GM18517 (cell line): ENCODE measurements around the gene BATF.

Experiments used
- ATAC-seq: cut with Tn5 transposase; IDR thresholded peaks from one replicate; pipeline ENCODE4 v1.9.1; 2021; ENCODE audit warnings: mild to moderate bottlenecking, moderate library complexity; ENCODE audit not compliant: unreplicated experiment

Gene BATF

DNA sequence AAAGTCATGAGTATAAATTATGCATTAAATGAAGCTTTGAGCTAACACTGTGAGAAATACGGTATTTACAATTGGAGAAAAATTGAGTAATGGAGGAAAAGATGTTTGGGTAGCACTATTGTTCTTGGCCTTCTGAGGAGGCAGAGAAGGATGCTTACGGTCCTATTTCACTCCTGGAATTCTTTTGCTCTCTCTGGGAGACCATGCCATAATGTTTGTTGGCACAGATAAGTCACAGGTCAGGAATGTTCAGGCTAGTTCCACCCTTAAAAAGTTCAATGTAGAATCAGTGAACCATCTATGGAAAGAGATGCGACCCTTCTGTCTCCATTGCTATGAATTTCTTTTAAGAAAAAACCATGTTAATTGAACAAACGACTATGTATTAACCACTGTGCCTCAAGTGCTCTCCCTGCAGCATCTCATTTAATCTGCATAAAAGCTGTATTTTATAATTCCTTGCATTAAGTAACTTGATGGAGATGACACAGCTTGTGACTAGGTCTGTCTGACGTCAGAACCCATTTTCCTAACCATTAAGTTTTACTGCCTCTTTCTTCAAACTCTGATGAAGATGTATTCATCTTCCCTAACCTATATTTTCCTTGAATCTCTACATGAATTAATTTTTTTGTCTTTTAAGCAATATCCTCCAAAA is 9.5 kb downstream of the BATF start:
- no peak for ATAC-seq

DNA sequence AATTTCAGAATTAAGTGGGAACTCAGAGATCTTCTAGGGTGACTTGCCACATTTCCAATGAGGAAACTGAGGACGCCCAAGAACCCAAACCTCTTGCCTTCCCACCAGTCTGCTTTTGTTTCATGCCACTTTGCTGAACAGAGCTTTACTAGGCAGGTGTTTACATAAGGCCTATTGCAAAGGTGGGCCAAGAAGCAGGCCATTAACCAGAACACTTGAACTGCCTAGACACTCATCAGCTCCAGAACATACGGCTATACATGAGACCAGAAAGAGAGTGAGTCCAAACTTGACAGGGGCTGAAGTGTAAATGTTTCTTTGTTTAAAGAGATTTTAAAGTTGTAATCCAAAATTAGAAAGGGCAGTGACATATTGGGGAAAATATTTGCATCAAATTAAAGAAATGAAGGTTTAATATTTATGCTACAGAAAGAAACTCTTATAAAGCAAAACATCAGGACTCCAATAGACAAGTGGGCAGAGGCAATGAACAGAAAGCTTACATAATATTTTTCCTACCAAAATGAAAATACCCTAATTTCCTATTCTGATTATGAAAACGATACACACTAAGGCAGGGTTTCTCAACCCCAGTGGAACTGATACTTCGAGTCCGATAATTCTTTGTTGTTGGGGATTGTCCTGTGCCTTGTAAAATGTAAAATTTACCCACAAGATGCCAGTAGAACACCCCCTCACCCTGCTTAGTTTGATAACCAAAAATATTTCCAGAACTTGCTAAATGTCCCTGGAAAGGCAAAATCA is 11.7 kb downstream of the BATF start:
- ATAC-seq: no peak

DNA sequence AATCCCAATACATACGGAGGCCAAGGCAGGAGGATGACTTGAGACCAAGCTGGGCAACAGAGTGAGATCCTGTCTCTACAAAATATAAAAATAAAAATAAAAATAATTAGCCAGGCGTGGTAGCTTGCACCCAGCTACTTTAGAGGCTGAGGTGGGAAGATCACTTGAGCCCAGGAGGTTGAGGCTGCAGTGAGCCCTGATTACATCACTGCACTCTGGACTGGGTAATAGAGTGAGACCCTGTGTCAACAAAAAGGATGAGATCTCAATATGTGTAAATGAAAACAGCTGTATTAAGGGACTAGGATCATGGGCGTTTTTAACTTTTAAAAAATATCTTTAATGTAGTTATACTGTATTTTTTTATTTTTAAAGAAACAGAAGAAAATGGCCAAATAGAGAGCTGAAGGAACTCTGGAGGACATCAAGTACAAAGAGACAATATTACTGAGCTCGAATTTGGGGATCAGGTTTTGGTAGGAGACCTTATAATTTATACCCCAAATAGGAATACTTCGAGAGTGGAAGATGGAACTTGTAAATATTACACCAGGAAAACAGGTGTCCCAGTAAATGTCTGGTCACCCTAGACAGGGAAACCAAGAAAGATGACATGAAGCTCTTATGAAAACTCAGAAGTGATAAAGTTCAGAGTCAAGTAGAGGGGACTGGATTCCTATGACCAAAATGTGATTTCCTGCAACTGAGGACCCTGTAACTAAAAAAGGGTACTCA is 13.1 kb downstream of the BATF start:
- no peak for ATAC-seq

DNA sequence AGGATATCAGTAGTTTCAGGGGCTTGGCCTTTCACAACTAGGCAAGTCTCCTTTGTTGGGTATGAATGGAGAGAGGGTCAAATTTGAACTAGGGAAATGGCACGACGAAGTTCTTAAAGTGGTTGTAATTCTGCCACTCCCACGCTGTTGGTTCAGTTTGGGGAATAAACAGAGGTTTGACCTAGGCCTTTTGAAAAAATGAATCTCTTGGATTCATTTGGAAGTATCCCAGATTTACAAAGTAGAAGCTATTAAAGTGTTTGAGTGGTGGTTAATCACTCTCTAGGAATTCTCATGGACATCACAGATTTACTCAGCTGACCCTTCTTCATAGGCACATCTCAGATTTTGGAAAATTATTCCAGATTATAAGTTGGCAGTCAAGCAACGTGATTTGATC is 14.8 kb downstream of the BATF start:
- no peak for ATAC-seq

DNA sequence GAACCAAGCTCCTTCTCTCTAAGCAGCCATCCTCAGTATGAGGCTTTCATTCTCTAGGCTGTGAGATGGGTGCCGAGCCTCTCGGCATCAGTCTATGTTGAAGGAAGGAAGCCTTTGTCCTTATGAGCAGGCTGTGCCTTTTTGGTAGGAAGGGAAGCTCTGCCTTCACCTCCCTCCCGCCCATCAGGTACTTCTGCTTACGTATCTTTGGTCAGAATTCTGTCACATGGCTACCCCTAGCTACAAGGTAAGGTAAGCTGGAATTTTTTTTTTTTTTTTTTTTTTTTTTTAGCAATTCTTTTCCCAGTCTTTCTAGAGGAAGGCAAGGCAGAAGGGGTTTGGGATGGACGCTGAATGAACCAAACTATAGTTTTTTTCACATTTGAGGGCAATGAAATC is 16.9 kb downstream of the BATF start:
- peak; percentile 14 for ATAC-seq

DNA sequence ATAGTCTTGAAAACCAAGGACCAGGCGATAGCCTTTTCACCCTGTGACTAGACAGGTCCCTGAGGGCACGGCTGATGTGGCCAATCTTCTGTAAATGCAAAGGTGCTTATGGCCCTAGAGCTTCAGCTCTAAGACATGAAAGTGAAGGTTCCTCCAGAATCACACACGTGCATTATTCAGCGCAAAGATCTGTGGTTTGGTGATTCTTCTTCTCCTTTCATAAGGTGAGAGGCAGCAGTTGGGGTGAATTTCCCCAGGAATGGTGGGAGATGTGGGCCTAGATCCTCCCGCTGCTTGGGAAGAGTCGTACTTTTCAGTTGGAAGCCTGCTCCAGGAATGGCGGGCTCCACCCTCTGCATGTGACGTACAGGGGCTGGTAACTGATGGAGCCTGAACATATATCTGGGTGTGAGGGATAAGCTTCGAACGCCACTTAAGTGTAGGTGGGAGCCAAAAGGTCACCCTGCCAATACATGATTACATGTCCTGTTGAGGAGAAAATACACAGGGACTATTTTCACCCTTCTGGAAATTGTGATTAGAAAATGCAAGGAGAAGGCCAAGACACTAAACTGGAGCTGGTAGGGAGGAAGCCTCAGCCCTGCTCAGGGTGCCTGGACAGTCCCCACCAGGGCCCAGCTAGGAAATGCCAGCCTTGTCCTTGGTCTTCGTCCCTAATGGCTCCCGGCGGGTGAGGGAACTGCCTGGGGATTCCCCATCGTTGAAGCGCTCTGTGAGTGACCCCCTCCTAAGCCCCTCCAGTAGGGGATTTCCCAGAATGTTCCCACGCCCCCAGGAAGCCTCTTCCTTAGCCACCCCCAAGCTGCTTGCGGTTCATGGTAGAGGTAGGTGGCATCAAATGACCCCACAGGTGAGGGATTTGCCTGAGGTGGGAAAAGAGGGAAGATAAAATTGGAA is 17.6 kb downstream of the BATF start:
- peak; percentile 65 for ATAC-seq

DNA sequence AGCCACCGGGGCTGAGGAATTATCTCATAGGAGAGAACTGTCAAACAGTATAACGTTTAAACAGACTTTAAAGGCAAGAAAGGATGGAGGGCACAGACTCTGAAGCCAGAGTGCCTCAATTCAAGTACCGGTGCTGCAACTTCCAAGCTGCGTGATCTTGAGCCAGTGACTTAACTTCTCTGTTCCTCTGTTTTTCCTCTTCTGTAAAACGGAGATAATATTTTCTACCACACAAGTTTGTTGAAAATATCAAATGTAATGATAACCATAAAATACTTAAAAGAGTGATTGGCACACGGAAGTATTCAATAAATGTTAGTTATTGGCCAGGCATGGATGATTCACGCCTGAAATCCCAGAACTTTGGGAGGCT is 18.2 kb downstream of the BATF start:
- no peak for ATAC-seq

DNA sequence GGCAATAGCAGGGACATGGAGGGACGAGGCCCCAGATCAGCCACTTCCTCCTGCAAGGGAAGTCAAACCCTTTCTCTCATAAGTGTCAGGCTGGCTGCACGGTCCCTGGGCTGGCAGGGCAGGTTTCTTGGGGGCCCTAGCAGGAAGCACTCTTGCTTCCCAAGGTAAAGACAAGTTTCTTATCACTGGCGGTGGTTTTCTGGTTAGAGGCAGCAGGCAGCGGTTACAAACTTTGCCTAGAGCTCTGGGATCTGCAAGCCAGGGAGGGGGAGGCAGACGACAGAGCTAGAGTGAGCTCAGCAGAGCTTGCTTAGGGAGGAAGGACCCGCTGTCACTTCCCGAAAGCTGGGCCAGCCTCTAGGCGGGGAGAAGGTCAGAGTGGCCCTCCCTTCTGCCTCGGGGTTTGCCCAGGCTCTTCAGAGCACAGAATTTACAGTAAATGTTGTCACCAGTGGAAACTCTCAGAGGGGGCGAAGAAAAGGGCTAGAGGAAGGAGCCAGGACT is 20.4 kb downstream of the BATF start:
- peak; percentile 42 for ATAC-seq

DNA sequence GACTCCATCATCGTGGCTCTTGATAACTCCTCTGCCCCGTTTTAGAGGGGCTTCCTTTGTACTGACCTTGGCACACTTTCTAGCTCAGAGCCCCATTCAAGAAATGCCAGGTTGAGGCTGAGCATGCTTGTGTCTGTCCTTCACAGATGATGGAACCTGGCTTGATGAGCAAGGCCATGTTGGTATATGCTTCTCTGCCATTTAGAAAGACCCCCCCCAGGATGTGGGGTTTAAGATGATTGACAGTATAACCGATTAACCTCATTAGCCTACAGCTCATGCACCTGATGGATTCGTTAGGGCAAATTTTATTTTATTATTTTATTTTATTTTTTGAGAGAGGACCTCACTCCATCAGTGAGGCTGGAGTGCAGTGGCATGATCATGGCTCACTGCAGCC is 21.0 kb downstream of the BATF start:
- no peak for ATAC-seq

DNA sequence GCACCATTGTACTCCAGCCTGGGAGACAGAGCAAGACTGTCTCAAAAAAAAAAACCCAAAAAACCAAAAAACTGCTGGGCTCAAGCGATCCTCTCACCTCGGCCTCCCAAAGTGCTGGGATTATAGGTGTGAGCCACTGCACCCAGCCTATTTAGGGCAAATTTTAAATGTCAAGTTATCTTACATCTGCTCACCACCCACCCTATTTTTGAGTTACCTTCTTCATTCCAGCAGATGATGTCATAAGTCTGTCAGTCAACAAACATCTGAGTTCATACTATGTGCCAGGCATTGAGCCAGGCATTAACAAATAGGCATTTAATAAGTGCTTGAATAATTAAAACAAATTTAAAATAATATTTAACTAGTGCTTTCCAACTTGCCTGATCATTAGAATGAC is 21.5 kb downstream of the BATF start:
- no peak for ATAC-seq

DNA sequence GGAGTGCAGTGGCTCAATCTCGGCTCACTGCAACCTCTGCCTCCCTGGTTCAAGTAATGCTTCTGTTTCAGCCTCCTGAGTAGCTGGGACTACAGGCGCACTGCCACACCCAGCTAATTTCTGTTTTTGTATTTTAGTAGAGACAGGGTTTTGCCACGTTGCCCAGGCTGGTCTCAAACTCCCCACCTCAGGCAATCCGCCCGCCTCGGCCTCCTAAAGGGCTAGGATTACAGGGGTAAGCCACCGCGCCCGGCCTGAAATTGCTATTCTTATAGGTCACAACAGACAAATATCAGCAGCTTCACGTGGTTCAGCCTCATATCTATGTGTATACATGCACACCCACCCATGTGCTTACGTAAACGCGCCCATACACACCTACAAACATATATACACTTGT is 23.6 kb downstream of the BATF start:
- ATAC-seq: no peak

DNA sequence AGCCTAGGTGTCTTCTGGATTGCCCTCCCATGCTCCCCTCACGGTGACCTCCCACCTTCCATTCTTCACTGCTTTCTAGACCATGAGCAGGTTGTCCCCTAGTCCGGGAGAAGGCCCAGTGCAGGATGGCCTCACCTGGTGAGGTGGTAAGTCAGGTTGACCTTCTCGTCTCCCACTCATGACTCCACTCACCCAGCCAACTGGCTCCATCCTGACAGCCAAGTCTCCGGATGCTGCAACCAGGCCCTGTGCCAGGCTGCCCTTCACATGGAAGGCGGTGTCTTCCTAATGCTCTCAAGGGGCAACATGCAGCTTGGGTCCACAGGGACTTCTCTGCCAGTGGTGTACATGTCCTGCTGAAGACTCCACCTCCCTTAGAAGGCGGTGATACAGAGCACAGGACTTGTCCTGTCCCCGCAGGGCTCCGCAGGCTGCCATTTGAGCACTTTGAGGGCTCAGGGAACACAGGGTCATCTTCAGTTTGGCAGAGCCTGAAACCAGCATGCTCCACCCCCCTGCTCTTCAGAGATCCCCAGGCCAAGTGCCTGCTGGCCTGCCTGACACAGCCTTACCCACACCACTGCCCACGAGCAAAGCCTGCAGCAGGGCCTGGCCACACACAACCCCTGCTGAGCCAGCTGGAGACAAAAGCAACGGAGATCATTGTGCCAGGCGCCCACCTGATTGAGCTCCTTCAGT is 25.4 kb downstream of the BATF start:
- ATAC-seq: no peak

DNA sequence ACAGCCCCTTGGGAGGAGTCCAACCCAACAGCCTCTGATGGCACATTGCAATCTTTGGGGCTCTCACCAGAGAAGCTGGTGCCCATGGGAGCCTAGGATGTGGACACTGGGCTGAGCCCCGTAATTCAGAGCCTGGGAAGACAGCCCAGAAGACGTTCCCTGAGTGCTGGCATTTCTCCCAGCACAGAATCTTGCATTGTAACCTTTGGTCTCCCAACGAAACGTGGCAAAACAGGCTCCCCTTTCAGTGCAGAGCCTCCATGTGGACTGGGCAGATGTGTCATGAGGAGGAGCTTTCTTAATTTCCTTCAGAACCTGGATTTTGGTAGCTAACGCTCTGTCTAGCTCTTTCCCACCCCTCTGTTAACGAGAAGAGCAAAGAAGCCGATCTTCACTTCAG is 26.3 kb downstream of the BATF start:
- ATAC-seq: no peak

DNA sequence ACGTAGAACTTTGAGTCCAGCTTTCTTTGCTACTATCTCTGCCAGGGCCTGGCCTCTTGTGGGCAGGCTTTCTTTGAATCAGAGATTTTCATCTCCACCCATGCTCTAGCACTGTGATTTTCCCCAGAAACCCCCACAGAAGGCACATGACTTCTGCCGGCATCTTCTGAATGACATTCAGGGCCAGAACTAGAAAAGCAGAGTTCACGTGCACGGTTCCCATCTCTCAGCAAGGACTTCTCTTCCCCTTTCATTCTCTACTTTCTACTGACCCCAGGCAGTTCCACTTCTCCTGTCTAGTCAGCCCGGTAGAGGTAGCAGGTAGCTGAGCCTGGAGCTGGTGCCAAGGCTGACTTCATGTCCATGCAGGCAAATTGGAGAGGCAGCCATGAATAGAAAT is 26.9 kb downstream of the BATF start:
- no peak for ATAC-seq

DNA sequence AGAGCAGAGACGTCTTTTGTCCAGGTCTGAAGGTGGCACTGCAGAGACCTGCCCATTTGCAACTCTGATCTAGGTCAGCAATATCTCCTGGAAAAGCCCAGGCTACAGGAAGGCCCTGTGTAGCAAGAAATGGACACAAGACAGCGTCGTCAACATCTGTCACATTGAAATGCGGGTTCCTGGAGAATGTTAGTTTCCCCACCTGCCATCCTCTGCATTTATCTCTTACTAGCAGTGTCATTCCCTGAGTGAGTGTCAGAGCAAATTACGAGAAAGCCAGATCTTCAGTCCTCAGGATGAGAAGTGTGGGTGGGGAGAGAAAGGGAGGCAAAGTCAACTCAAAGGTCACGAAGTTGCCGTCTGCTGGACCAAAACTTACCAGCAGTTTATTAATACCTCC is 28.8 kb downstream of the BATF start:
- no peak for ATAC-seq

DNA sequence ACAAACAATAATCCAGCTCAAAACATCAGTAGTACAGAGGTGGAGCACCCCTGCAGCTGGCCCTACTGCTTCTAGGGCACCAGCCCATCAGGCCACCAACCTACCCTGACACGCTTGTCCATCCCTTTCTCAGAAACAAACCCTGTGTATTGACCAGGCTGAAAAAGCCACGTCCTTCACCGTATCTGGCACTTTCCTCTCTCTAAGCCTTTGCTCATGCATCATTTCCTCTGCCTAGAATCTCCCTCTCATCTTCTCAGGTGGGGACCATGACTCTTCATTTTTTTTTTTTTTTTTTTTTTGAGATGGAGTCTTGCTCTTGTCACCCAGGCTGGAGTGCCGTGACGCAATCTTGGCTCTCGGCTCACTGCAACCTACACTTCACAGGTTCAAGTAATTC is 30.9 kb downstream of the BATF start:
- ATAC-seq: no peak

DNA sequence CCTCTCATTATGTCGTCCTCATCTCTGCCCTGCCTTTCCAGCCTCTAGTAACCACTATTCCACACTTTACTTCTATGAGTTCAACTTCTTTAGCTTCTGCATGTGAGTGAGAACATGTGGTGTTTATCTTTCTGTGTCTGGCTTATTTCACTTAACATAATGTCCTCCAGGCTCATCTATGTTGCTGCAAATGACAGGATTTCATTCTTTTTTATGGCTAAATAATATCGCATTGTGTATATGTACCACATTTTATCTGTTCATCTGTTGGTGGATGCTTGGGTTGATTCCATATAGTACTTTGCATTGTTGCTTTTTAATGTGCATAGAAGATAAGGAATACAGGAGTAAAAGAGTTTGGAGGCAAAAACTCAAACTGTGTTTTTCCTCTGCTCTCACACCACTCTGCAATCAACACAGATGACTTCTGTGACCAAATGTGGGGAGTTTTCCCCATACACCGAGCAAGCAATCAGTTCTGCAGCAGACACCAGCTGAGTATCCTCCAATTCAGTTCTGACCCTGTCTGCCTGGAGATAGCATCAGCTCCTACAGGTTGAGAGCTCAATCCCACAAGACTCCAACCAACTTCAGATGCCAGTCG is 31.6 kb downstream of the BATF start:
- no peak for ATAC-seq

DNA sequence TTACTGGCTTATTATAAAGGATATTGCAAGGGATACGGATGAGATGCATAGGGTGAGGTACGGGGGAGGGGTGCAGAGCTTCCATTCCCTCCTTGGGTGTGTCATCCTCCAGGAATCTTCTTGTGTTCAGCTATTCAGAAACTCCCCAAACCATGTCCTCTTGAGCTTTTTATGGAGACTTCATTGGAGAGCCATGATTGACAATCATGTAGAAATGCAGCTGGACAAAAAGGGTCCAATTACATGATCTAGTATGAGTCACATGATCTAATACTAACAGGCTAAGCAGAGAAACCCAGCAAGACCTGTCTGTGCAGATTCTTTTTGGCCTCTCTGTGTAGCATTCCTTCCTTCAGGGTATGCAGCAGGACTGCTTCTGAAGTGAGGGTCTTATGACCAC is 32.2 kb downstream of the BATF start:
- no peak for ATAC-seq

DNA sequence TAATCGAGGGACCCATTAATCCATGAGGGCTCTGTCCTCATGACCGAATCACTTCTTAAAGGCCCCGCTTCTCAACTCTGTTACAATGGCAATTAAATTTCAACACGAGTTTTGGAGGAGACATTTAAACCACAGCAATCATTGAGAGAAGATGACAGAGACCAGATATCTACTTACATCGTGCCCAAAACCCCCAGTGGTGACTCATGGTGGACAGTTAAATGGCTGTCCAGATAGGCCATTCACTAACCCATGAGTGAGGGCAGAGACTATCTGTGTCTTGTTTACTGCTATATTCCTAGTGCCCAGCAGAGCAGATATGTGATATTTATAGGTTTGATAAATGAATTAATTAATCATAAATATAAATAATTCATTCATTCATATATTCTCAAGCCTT is 36.2 kb downstream of the BATF start:
- ATAC-seq: no peak

DNA sequence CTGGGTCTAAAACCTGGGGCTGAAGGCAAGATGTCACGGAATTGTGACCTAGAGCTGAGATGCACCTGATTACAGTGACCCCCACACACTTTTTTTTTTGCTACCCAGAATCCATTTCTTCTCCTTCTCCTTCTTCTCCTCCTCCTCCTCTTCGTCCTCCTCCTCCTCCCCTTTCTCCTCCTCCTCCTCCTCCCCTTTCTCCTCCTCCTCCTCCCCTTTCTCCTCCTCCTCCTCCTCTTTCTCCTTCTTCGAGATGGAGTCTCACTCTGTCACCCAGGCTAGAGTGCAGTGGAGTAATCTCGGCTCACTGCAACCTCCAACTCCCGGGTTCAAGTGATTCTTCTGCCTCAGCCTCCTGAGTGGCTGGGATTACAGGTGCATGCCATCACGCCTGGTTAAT is 36.8 kb downstream of the BATF start:
- no peak for ATAC-seq
